HEK293 (cell line): ENCODE results near the gene PPP1R18.
A peak's percentile ranks its signal among the peaks of the same experiment; 100 is the strongest.

Experiments
- PRDM10 ChIP-seq: fragments of 450-650 bp; formaldehyde crosslinking; IDR thresholded peaks from 2 replicates; pipeline ENCODE4 v1.5.1; 2016; ENCODE audit warnings: missing biosample characterization, missing genetic modification characterization
- PRDM6 ChIP-seq: fragments of 450-650 bp; formaldehyde crosslinking; IDR thresholded peaks from 2 replicates; pipeline ENCODE4 v1.5.1; 2017; ENCODE audit warnings: missing biosample characterization, missing genetic modification characterization
- ZBTB49 ChIP-seq: fragments of 450-650 bp; formaldehyde crosslinking; IDR thresholded peaks from 2 replicates; pipeline ENCODE4 v1.5.1; 2016; ENCODE audit warnings: missing biosample characterization, missing genetic modification characterization, low read depth
- ZNF140 ChIP-seq: fragments of 450-650 bp; formaldehyde crosslinking; IDR thresholded peaks from 2 replicates; pipeline ENCODE4 v1.5.1; 2016; ENCODE audit warnings: missing biosample characterization, missing genetic modification characterization
- ZNF146 ChIP-seq: fragments of 450-650 bp; formaldehyde crosslinking; IDR thresholded peaks from 2 replicates; pipeline ENCODE4 v1.5.1; 2016; ENCODE audit warnings: missing biosample characterization, missing genetic modification characterization
- ZNF768 ChIP-seq: fragments of 450-650 bp; formaldehyde crosslinking; IDR thresholded peaks from 2 replicates; pipeline ENCODE4 v1.5.1; 2018; ENCODE audit warnings: missing biosample characterization, mild to moderate bottlenecking, missing genetic modification characterization
- ZSCAN5A ChIP-seq: fragments of 450-650 bp; formaldehyde crosslinking; IDR thresholded peaks from 2 replicates; pipeline ENCODE4 v1.5.1; 2016; ENCODE audit warnings: missing biosample characterization, missing genetic modification characterization

Gene PPP1R18

GRCh38 chr6:30626484-30627366 lies 59.7 kb downstream of the PPP1R18 start, which contains the start of gene ATAT1 (continued):
- no peak for TF ChIP-seq ZNF146 (tag by site-specific recombination)
- TF ChIP-seq ZSCAN5A (tag by site-specific recombination), result no peak
- no peak for TF ChIP-seq ZNF140 (tag by site-specific recombination)
- TF ChIP-seq ZBTB49 (tag by site-specific recombination), result no peak
- TF ChIP-seq PRDM10 (tag by site-specific recombination), result 0 out of 2 replicates have a peak, but pooled peaks have one; percentile 19
- no peak for TF ChIP-seq ZNF768 (tag by site-specific recombination)
- TF ChIP-seq PRDM6 (tag by site-specific recombination), result no peak
